Measurements from ENCODE around the gene FSCN2.

FSCN2 gene

DNA sequence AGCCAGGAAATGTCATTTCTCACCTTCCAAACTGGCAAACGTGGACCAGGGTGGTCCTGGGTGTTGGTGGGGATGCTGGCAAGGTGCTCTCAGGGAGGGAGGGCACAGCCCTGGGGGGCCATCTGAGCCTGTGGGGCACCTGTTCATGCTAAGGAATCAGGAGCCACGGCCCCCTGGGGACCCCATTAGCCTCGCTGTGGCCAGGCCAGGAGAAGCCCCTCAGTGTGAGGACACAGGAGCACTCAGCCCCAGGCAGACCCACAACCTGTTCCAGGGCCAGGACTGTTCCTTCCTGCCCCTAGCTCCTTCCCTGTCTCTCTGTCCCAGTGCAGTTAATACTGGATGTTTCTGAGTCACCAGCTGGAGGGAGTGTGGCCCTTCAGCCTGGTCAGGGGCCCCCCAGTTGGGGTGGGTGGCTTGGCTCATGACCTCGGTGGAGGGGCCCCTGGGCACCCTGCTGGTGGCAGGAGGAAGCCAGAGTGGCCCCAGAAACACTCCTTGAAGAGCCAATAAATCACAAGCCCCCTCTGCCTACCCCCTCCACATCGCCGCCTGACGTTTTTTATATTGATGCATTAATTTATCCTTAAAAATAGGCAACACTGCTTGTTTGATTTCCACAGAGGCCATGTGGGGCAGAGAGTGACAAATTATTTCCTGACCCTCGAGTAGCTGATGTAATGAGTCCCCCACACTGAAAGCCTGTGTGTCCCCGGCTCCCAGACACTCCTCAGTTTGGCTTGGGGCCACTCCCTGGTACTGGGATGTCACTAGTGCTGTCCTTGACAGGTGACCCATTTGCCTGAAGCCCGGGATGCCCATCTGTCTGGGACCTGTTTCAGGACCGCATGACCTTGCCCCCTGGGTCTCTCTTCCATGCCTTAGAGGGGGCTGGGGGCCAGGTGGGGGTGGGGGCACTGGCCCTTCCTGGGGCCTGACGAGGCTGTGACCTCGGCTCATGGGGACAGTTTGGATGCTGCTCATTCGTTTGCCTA lies 37.9 kb upstream of the FSCN2 start:
- DNase-seq, result no peak

DNA sequence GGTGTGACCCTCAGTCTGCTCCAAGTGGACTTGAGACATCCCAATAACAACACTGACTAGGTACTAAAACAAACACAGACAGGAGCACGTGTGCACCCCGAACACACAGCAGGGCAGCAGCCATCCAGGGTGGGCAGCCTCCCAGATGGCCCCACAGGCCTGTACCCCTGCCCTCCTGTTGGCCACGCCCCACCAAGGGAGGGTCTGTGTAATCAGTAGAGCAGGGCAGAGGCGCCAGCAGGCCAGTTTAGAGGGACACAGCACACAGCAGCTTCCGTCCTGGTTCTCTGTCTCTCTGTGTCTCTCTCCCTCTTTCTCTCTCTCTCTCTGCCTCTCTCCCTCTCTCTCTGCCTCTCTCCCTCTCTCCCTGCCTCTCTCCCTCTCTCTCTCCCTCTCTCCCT lies 37.0 kb upstream of the FSCN2 start:
- no peak for DNase-seq

GRCh38 chr17:81491761-81492160 lies 36.4 kb upstream of the FSCN2 start:
- no peak for DNase-seq

DNA sequence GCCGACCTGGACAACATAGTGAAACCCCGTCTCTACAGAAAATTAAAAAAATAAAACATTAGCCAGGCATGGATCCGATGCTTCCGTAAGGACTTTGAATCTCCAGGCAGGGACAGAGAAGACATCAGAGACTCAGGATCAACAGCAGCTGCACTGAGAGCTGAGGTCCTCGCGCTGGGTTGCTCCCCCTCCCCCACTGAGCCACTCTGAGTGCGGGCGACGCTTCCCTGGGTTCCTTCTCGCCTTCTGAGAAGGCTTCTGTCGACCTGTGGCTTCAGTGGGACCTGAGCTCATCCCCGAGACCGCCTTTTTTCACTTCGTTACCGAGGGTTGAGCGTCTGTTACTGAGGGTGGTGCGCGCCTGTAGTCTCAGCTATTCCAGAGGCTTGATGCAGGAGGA lies 36.0 kb upstream of the FSCN2 start:
- DNase-seq, result no peak

- DNase-seq, result no peak
These were observed 35.5 kb upstream of the FSCN2 start for GRCh38 chr17:81492706-81493105.

GRCh38 chr17:81493198-81494038 lies 34.8 kb upstream of the FSCN2 start:
- DNase-seq, result no peak

DNA sequence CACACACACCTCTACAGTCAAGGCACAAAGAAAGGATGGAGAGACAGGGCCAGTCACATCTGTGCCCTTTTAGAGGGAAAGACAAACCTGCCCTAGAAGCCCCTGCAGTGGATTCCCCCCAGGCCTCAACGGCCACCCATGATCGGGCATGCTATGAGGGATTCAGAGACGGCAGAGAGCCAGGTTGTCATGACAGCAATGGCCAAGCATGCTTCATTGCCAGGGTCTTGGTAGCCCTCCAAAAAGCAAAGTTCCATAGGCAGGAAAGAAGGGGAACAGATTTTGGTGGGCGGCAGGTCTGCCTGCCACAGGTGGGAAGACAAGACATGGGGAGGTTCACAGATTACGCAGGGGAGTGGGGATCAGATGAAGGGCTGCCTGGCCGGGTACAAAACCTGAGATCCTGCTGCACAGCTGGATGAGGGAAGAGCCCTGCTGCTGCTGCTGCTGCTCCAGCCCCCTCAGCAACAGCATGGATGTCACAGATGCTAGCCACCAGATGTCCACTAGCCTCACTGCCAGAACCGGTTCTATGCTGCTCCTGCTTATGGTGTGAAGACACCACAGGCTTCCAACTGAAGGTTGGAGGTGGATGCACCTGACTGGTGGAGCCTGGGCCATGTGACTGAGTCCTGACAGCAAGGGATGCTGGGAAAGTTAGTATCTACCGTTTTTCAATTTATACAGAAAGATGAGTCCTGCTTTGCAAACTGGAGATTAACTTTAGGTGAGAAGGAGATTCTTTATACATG lies 33.4 kb upstream of the FSCN2 start:
- DNase-seq, result peak in 16 of 56 donors; percentile 24 to 73 (median 38)

- no peak for DNase-seq
These were observed 29.1 kb upstream of the FSCN2 start for GRCh38 chr17:81498953-81499600.

DNA sequence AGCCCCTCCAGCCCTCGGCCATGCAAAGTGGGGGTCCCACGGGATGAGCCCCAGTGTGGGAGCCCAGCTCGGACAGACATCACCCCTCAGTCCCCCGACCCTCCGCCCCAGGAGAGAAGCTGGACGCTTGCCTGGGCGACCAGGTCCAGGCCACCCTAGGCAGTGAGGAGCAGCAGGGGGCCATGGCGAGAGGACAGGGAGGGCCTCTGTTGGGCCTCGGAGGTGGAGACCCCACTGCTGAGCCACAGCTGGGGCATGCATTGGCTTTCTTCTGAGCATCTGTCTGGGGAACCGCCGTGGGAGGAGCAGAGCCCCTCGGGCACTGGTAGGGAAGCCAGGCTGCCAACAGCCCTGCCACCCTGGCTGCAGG lies 28.6 kb upstream of the FSCN2 start:
- DNase-seq, result no peak

GRCh38 chr17:81500047-81500446 lies 28.1 kb upstream of the FSCN2 start:
- no peak for DNase-seq

GRCh38 chr17:81502471-81503017 lies 25.6 kb upstream of the FSCN2 start:
- no peak for DNase-seq

GRCh38 chr17:81503619-81504018 lies 24.6 kb upstream of the FSCN2 start:
- no peak for DNase-seq

- DNase-seq, result no peak
These were observed 19.5 kb upstream of the FSCN2 start for GRCh38 chr17:81508639-81509206.

GRCh38 chr17:81509207-81509971 lies 18.8 kb upstream of the FSCN2 start:
- DNase-seq, result peak in 2 of 56 donors; percentile 11 to 31

DNA sequence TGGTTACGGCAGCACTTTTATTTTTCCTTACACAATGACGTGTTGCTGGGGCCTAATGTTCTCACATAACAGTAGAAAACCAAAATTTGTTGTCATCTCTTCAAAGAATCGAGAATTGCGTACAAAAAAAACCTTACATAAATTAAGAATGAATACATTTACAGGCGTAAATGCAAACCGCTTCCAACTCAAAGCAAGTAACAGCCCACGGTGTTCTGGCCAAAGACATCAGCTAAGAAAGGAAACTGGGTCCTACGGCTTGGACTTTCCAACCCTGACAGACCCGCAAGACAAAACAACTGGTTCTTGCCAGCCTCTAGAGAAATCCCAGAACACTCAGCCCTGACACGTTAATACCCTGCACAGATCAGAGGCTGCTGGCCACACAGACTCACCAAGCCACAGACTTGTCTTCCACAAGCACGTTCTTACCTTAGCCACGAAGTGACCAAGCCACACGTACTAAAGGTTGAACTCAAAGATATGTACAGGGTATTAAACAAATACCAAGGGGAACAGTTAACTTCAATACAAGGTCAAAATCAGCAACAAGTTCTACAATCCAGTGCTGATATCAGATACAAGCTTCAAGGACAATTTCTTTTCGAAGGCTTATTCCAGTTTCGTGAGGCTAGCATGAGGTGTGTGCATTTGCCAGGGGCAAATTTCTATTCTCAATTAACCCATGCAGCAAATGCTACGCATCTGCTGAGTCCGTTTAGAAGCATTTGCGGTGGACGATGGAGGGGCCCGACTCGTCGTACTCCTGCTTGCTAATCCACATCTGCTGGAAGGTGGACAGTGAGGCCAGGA lies 18.0 kb upstream of the FSCN2 start:
- no peak for DNase-seq

DNA sequence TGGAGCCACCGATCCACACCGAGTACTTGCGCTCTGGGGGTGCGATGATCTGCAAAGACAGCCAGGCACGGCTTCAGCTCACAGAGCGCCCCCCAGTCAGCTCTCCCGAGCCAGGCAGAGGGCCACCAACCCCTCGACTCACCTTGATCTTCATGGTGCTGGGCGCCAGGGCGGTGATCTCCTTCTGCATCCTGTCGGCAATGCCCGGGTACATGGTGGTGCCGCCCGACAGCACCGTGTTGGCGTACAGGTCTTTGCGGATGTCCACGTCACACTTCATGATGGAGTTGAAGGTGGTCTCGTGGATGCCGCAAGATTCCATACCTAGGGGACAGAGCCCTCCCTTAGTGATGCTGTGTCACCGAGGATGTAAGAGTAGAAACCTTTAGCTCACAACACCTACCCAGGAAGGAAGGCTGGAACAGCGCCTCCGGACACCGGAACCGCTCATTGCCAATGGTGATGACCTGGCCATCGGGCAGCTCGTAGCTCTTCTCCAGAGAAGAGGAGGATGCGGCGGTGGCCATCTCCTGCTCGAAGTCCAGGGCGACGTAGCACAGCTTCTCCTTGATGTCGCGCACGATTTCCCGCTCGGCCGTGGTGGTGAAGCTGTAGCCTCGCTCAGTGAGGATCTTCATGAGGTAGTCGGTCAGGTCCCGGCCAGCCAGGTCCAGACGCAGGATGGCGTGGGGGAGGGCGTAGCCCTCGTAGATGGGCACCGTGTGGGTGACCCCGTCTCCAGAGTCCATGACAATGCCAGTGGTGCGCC lies 17.2 kb upstream of the FSCN2 start:
- DNase-seq, result peak in 2 of 56 donors; percentile 26 to 32

DNA sequence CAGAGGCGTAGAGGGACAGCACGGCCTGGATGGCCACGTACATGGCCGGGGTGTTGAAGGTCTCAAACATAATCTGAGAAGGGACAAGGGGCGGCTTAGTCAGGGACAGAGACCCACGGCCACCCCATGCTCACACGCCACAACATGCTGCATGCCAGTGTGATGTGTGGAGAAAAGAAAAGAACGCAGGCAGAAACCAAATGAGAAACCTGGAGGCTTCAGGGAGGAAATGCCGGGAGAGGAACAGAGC lies 16.7 kb upstream of the FSCN2 start:
- DNase-seq, result peak in 1 of 56 donors; percentile 17

Data from amygdala (tissue), 56 donors.